ENCODE data around the gene LYST.
A peak's percentile ranks its signal among the peaks of the same experiment; 100 is the strongest.
"Not testable (repeated sequence)": the region's sequence is repeated elsewhere in the genome, so short reads cannot be mapped to it uniquely, and the experiment has no call there.

Gene LYST

DNA sequence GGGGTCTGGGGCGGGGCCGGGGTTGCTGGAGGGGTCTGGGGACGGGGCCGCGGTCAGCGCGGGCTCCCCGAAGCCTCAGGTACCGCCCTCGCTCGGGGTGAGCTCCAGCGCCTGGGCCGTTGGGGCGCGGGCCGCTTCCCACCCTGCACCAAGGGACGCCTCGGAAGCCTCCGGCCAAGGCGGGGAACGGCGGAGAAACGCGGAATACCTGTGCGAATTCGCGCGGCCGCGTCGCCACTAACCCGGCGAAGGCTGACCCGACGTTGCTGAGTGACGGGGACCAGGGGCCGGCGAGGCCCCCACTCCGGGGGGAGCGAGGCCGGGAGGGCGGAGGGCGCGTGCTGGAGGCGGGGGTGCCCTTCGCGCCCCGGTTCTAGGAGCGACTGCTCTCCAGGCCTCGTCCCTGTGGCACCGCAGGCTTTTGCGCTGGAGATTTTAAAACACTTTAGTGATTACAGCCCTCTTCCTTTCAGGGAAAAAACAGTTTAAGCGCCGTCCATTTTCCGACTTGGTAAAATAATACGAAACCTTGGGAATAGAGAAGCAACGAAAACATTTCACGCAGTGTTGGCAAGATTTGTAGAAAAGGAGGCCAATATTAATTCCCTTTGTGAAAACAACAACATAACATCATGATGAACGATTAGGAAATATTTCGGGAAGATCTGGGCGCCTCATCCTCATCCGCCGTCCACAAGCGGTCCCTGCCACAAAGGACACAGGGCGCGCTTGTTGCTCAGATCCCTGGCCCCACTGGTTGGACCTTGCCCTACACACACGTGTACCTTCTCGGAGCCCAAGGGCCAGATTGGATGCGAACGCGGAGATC lies 216.2 kb downstream of the LYST start:
- DNase-seq = peak; percentile 26

DNA sequence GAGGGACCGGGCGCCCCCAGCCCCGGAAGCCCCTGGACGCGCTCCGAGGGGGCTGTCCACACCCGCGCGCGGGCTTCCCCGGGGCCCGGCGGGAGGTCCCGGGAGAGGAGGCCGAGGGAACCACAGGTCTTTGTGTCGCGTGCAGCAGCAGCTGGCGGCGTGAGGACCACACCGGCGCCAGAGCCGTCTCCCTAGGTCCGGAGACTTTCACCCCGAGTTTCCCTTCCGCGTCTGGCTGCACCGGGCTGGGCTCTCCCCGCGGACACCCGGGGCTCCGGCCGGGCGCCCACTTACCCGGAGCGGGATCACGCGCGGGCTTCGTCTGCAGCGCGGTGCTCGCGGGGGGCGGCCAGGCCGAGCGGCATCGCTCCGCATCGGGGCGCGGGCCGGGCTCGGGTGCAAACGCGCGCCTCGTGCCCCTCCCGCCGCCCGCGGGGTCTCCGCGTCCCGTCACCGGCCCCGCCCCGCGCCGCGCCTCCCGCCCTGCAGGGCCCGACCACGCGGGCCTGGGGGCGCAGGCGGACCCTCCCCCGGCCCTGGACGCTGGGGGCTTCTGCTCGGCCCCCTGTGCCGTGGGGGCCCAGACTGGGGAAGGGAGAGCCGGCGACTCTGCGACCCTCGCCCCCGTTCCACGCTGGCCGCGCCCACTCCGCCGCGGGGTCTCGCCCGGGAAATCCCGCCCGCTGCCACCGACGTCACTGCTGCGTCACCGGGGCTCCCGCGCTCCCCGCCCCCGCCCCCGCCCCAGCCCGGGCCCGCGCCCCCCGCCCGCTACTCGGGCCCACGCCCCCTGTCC lies 217.1 kb downstream of the LYST start, which contains the start of gene GNG4:
GNG4 (minus strand) TSS at position 417 of the 796 bp plus-strand sequence. CDS start 65,946 bp downstream, outside the sequence.
- peak; percentile 33 for DNase-seq

DNA sequence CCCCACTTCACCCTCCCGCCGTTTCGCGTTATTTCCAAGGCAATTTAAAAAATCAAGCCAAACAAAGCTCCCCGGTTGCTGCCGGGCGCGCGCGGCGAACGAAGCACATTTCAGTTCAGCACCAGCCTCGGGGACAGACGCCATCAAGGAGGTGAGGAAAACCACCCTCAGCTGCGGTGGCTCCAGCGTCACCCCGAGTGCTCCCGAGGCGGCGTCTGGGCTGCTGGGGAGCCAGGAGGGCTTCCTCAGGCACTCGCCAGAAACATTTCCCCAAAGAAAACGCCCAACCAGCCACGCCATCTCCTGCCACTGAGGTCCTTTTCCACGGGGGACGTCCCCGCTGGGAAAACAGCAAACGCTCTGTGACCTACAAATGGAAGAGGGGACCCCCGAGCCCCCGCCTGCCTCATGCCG lies 217.7 kb downstream of the LYST start:
- peak; percentile 29 for DNase-seq

DNA sequence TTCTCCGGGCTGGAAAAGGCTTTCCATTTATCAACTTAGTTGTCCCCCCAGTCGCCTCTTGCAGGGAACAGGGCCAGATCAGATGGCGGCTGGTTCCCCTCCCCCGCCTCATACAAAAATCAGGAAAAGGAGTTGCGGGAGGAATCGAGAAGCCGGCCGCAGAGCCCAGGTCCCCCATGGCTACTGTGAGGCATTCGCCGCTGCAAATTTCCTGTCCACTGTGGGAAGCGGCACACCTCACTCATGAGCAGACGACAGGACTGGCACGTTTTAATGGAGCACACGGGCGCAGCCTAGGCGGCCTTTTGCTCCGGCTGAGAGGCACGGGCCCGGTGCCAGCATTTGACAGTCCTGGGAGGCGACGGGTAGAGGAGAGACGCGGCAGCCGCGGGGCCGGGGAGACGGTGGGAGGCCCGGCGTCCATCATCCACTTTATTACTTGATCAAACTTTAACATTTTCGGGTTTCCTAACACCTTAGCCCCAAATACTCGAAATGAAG lies 218.2 kb downstream of the LYST start:
- DNase-seq = no peak

DNA sequence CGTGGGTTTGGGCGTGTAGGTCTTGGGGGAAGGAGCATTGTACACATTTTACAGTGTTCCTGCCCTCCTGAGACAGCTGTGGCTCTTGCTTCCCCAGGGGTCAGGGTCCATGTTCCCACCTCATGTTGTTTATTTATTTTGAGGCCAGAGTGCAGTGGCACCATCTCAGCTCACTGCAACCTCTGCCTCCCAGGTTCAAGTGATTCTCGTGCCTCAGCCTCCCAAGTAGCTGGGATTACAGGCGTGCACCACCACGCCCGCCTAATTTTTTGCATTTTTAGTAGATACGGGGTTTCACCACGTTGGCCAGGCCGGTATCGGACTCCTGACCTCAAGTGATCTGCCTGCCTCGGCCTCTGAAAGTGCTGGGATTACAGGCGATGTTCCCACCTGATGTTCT lies 219.2 kb downstream of the LYST start:
- DNase-seq = not testable (repeated sequence)

DNA sequence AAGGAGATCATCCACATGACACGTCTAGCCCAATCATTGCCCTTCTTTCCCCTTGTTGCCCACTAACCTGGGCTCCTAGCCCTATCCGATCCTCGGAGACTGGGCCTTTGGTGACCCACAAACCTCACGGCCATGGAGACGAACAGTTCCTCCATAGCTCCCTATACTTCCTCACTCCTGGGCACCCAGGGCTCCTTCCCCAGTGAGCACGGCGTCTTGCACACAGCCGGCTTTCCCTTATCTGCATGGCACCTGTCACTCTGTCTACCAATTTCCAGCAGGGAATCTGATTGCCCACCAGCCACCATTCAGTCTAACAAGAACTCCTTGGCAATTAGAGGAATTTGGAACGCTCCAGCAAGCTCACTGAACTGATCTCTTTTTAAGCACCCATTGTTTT lies 220.2 kb downstream of the LYST start:
- DNase-seq = no peak

DNA sequence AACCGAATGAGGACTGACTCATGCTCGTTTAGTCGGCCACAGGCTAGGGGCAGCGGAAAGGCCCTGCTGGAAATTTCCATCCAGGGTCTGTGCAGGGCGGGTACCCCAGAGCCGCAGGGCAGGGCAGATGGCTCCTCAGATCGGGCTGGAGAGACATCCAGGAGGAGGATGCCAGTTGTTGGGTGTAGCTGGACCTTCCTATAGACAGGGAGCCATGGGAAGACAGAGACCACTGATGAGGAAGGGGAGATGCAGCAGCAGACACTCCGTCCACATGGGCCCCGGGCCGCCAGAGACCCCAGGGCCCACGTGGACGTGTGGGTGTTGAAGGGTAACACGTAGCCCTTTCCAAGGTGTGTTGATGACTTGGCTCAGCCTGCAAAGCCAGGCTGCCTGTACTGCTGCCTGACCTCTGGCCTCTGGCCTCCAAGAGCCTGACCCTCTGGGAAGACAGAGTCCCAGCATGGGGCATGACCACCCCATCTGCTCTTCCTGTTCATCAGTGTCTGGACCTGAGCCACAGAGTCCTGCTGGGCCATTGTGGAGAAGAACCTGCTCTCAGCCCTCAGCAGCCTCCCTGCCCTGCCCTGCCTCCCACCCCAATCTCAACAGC lies 221.9 kb downstream of the LYST start:
- DNase-seq = no peak

DNA sequence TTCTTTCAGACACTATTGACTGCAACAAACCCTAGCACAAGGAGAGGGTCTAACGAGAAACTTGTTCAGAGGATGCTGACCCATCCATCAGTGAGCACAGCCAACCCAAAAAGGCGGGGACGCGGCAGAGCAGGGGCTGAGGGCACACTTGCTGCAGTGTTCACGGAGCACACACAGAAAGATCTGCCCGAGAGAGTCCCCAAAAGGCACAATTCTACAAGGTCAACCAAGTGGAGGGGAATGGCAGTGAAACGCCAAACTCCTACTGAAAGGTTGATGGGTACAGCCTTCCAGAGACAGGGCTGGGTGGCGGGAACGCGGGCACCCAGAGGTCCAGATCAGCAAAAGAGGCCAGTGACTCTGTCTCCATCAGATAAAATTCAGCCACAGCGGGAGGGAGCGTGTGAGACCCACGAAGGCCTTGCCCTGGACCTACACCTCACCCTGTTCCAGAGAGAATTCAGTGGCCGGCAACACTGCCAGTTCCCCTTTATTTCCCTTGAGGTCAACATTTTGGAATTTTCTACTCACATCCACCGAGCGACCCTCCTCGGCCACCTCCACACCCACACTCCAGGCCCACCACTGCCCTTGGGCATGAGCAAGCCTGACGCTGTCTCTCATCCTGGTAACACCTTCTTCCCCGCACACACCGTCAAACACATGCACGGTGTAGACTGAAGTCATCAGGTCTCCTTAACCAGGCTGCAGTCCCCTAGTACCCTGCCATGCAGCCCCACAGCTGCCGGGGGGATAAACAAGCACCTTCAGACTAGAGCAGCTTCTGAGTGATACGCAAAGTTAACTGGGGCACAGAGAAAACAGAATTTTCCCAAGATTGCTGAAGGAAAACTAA lies 222.6 kb downstream of the LYST start:
- no peak for DNase-seq

DNA sequence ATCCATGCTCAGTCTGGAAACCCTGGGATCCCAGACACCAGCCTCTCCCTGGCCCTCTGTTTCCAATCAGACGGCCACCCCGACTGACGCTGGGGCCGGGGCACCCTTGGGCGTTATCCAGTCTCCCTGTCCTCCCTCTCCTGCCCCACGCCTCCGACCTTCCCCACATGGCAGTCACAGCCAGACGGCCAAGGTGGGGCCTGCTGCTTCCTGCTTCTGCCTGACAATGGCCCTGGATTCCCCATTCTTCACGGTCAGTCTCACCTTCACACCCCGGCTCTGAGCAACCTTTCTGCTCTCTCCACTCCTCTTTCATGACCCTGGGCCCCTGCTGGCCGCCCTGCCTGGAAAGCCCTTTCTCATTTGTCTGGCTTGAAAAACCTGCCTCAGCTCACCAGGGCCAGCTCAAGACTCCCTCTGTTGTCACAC lies 223.7 kb downstream of the LYST start:
- DNase-seq = peak; percentile 34

DNA sequence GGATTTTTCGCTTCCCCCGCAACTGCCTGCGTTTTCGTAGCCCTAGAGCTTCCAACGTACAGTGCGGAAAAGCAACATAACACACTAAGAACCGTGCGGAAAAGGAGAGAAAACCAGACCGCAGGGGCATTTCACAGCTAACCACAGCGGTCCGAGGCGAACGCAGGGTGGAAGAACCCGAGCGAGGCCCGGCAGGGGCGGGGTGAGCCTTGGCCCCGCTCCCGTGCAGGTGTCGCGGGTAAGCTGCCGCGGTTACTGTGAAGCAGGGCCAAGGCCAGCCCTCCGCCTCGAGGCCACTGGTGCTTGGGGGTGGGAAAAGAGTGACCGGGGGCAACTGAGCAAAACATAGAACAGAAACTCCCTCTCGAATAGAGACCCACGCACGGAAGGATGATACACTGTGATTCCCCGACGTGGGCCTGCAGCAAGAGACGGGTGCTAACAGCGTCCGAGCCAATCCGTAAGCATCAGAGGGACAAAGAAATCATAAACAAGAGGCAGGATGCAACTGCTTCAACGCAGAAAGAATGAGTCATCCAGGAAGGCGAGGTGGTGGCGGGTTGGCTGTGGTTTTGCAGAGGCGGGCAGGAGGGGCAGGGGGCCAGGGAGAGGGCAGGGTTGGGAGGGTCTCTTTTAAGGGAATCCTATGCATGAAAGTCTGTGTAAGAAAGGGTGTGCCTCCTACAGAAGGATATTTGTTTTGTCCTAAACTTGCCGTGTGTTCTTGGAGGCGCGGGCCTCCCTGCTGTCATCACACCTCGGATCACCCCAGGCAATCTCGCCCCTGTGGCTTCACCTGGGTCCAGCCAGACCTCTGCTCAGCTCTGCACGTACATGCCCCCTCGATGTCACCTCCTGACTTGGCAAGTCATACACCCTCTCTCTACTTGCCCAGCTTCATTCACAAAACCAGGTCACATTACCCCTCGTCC lies 224.4 kb downstream of the LYST start:
- DNase-seq = peak; percentile 95

DNA sequence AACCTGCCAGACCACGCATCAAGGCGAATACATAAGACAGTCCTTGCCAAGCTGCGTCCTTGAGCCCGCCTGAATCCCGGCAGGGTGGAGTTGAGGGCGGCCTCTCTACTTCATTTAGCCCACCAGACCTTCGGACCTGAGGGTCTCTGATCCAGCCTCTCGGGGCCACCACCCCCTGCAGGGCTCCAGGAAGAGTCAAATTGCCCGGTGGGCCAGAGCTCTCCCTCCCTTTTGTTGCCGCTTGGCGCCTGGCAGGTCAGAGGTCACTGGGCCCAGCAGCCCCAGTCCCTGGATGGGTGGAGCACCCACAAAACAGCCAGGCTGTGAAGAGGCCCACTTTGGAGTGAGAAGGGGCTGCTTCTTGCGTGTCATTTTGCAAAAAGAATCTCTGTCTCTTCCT lies 226.1 kb downstream of the LYST start:
- DNase-seq = no peak

DNA sequence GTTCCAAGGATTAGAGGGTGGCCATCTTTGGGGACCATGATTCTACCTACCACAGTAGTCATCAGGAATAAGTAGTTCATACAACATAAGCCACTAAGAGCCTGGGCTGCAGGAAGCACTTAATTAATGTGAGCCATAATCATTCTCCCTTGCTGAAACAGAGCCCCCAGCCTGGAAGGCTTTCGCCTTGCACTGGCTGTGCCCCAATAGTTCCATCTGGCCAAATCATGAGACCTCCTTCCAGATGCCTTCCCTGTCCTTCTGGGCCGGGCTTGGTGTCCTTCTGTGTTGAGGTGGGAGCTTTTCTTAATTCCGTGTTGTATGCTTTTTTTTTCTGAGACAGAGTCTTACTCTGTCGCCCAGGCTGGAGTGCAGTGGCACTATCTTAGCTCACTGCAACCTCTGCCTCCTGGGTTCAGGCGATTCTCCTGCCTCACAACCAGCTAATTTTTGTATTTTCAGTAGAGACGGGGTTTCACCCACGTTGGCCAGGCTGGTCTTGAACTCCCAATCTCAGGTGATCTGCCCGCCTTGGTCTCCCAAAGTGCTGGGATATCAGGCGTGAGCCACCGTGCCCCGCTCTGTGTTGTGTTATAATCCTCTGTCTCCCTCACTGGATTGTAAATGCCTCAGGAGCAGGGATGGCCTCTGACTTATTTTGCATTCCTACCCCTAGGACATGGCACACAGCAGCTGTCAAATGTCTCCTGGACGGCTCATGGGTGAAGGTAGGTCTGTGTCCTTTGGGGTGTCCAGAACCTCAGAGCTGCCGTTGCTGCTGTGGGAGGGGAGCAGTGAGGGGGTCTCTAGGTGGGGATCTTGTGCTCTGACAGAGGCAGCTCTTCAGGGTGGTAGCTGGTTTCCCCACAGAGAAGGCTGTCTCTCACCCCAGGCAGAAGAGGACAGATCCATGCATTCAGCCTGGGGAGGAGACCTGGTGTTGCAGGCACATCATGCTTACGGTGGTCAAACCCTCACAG lies 227.2 kb downstream of the LYST start:
- no peak for DNase-seq

DNA sequence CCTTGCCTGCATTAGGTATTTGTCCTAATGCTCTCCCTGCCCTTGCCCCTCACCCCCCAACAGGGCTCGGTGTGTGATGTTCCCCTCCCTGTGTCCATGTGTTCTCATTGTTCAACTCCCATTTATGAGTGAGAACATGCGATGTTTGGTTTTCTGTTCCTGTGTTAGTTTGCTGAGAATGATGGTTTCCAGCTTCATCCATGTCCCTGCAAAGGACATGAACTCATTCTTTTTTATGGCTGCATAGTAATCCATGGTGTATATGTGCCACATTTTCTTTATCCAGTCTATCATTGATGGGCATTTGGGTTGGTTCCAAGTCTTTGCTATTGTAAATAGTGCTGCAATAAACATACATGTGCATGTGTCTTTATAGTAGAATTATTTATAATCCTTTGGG lies 228.1 kb downstream of the LYST start:
- DNase-seq = not testable (repeated sequence)

DNA sequence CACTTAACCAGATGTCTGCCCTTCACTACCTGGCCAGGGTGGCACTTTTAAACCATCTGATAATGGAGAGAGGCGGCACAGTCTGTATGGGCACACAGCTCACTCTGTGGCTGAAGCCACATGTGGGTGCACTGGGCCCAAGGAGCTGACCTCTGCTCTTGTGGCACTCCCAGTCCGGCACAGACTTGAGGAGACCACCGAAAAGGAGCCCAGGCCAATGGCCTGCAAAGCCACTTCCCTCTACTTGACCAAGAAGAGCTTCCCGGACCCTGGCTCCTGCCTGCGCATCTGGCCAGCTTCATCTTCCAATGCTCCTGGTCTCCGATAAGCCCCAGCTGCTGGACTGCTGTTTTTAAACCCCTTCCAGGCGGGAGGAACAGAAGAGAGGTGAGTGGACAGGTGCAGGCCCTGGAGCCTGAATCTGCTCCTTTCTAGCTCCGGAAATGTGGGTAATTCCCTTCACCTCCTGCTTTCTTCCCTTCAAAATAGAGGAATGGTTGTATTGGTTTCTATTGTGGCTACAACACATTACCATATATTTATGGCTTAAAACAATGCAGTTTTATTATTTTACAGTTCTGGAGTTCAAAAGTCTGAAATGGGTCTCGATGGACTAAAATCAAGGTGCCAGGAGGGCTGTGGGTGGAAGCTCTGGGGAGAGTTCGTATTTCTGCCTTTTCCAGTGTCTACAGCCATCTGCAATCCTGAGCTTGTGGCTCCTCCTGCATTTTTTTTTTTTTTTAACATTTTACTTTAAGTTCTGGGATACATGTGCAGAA lies 228.8 kb downstream of the LYST start:
- DNase-seq = no peak

DNA sequence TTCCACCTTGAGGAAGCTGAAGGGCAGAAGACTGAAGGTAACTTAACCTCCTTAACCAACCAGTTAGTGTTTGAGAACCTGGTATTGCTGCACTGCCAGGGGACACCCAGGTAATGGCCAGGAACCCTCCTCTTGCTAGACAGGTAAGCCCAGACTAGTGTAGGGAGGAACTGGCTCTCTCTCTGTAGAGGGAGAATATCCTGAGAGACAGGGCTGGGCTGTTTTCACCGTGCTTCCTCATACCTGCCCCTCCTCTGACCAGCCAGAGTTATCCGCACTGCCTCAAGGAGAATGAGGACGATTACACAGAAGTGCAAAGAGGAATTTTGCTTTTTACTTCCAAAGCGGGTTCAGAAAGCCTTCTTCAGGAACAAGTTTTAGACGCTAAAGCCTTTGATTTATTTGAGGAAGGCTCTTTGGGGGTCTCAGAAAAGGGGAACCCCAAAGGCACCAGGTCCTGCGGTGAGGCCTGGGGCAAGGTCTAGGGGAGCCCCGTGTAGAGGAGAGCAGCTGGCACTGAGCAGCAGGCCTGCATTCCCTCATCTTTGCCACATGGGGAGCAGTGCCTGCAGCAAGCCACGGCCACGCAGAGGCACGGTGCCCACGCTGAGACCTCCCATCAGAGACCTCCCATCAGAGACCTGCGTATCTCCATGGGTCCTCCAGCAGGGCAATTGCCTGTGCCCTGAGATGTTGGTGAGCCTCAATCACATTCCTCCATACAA lies 230.6 kb downstream of the LYST start:
- no peak for DNase-seq

DNA sequence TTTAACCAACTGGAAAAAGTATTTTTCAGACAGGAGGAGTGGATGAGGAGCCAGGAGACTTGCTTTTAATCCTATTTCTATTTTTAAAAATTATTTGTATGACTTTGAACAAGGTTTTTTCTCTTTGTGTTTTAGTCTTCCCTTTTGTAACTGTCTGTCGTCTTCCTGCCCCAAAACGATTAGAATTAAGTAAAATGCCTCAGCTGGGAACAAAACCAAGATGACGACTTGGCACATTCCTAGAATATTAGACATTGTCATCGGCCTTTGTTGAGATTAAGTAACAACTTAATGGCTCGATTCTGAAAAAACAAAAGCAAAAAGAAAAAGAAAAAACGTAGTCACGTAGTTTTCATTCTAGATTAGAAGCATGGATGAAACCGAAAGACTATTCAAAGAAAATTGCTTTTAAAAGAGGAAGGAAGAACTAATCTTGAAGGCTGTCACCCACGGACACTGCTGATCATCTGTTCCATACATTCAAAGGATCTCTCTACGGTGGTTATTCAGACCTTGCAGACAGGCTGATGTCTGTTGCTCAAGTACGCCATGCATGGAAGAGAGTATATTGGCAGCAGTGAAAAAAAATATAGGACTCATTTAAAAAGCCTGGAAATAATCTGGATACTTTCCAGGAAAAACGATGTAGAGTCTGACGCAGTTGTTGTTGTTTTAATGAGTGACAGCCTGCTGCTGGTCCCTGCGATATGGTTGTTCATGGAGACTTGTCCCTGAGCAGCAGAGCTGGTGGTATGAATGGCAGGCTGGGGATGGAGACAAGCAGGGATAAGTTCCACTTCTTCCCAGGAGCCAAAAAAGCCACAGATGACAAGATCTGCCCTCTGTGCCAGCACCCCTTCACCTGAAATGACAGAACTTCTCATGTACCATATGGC lies 234.0 kb downstream of the LYST start:
- DNase-seq = peak; percentile 76

DNA sequence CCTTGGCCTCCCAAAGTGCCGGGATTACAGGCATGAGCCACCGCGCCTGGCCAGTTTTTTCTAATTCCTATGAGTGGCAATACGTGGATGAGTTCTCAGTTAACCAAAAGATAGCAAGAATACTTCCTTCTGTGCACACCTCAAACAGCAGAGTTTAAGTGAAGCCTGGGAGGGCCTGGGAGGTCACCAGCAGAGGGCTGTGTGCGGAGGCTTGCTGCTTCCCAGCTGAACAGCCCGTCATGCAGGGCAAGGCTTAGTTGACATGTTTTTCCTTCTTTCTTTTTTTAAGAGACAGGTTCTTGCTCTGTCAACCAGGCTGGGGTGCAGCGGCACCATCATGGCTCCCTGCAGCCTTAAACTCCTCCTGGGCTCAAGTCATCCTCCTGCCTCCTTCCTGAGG lies 234.9 kb downstream of the LYST start:
- DNase-seq = no peak

Data from RPMI8226 (cell line).